ENCODE data around the gene MT1B. TPM values are rescaled to one million over a fixed set of nuclear protein-coding genes. Genes with fewer than 3 reads are reported as not detected.

Gene MT1B
- total and polyA plus RNA-seq, 4 donors, result 1.2 to 1.5 TPM; not detected in 2

DNA sequence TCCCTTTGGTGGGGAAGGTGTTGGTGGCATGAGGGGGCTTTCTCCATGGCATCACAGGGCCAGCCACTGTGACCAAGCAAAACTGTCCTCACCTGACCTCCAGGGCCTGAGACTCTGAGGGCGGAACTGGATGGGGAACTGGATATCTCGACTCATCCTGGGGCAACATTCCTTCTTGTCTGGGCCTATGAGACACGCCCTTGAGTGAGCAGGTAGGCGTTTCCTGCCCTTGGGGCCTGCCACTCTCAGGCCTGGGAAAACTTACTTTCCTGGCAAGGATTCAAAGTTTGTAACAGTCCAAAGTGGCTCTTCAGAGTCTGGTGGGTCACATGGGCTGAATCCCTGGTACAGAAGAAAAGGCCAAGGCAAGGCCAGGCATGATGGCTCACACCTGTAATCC lies 40.2 kb downstream of the MT1B start:
- H3K27me3 ChIP-seq (ENCODE audit: control insufficient read depth in 4 of 4, insufficient read depth in 4 of 4, low read length in 3 of 4), result no peaks in the 10 kb centered on the region
- H3K9me3 ChIP-seq (ENCODE audit: control insufficient read depth in 4 of 4, low read length in 3 of 4), result no peaks in the 10 kb centered on the region
- no peaks in the 10 kb centered on the region for H3K36me3 ChIP-seq (ENCODE audit: control insufficient read depth in 4 of 4, insufficient read depth in 3 of 4, low read depth in 1 of 4, low read length in 3 of 4)
- H3K9ac ChIP-seq (ENCODE audit: low read depth in 1 of 2, low read length in 2 of 2), result no peak overlapping the region
- no peak for TF ChIP-seq HNF4G (IDR thresholded peaks at IDR 0.05)
- no peak for TF ChIP-seq RXRA (IDR thresholded peaks at IDR 0.05)
- no peak for TF ChIP-seq RAD21 (IDR thresholded peaks at IDR 0.05)
- no peak for TF ChIP-seq NR2F2 (IDR thresholded peaks at IDR 0.05)
- TF ChIP-seq, protein P1, sequence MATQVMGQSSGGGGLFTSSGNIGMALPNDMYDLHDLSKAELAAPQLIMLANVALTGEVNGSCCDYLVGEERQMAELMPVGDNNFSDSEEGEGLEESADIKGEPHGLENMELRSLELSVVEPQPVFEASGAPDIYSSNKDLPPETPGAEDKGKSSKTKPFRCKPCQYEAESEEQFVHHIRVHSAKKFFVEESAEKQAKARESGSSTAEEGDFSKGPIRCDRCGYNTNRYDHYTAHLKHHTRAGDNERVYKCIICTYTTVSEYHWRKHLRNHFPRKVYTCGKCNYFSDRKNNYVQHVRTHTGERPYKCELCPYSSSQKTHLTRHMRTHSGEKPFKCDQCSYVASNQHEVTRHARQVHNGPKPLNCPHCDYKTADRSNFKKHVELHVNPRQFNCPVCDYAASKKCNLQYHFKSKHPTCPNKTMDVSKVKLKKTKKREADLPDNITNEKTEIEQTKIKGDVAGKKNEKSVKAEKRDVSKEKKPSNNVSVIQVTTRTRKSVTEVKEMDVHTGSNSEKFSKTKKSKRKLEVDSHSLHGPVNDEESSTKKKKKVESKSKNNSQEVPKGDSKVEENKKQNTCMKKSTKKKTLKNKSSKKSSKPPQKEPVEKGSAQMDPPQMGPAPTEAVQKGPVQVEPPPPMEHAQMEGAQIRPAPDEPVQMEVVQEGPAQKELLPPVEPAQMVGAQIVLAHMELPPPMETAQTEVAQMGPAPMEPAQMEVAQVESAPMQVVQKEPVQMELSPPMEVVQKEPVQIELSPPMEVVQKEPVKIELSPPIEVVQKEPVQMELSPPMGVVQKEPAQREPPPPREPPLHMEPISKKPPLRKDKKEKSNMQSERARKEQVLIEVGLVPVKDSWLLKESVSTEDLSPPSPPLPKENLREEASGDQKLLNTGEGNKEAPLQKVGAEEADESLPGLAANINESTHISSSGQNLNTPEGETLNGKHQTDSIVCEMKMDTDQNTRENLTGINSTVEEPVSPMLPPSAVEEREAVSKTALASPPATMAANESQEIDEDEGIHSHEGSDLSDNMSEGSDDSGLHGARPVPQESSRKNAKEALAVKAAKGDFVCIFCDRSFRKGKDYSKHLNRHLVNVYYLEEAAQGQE (IDR thresholded peaks at IDR 0.05), result no peak
- no peak for DNase-seq (ENCODE audit: low spot score)
- H3K4me1 ChIP-seq (ENCODE audit: control insufficient read depth in 4 of 4, insufficient read depth in 4 of 4, low read length in 3 of 4), result no peaks in the 10 kb centered on the region
- H3K27ac ChIP-seq (ENCODE audit: low read depth in 1 of 2, low read length in 2 of 2), result no peak overlapping the region
- WGBS, result 81% methylated on average over 4 of the region's 4 CpGs
- no peak overlapping the region for H3K4me3 ChIP-seq (ENCODE audit: low read depth in 1 of 3, low read length in 3 of 3)

DNA sequence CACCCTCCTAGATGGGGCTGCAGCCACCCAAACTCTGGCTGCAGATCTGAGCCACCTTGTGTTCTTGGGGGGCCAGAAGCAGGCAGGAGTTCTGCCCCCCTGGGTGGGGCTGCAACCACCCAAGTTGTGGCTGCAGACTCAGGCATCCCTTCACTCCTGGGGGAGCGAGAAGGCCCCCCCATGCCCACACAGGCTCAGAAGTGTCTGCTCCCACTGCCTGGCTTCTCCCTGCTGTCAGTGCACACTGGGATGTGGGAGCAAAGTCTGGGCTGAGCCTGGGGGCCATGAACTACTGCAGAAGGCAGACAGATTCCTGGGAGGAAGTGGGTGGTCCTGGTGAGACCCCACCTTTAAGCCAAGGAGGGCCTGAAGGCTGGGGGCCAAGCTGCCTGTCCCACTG lies 43.6 kb downstream of the MT1B start:
- TF ChIP-seq, protein P2, sequence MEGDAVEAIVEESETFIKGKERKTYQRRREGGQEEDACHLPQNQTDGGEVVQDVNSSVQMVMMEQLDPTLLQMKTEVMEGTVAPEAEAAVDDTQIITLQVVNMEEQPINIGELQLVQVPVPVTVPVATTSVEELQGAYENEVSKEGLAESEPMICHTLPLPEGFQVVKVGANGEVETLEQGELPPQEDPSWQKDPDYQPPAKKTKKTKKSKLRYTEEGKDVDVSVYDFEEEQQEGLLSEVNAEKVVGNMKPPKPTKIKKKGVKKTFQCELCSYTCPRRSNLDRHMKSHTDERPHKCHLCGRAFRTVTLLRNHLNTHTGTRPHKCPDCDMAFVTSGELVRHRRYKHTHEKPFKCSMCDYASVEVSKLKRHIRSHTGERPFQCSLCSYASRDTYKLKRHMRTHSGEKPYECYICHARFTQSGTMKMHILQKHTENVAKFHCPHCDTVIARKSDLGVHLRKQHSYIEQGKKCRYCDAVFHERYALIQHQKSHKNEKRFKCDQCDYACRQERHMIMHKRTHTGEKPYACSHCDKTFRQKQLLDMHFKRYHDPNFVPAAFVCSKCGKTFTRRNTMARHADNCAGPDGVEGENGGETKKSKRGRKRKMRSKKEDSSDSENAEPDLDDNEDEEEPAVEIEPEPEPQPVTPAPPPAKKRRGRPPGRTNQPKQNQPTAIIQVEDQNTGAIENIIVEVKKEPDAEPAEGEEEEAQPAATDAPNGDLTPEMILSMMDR (IDR thresholded peaks at IDR 0.05; ENCODE audit: low read depth, low read length, missing input control), result no peak
- TF ChIP-seq YY1 (IDR thresholded peaks at IDR 0.05) (no peak), EGR1 (IDR thresholded peaks at IDR 0.05; ENCODE audit: low read depth in 2 of 2) (no peak), FOXA2 (IDR thresholded peaks at IDR 0.05) (no peak), SP1 (IDR thresholded peaks at IDR 0.05) (no peak)
- TF ChIP-seq, protein P3, sequence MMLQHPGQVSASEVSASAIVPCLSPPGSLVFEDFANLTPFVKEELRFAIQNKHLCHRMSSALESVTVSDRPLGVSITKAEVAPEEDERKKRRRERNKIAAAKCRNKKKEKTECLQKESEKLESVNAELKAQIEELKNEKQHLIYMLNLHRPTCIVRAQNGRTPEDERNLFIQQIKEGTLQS (IDR thresholded peaks at IDR 0.05), result no peak
- TF ChIP-seq, protein P4, sequence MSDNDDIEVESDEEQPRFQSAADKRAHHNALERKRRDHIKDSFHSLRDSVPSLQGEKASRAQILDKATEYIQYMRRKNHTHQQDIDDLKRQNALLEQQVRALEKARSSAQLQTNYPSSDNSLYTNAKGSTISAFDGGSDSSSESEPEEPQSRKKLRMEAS (IDR thresholded peaks at IDR 0.05), result no peak
- TF ChIP-seq, protein P5, sequence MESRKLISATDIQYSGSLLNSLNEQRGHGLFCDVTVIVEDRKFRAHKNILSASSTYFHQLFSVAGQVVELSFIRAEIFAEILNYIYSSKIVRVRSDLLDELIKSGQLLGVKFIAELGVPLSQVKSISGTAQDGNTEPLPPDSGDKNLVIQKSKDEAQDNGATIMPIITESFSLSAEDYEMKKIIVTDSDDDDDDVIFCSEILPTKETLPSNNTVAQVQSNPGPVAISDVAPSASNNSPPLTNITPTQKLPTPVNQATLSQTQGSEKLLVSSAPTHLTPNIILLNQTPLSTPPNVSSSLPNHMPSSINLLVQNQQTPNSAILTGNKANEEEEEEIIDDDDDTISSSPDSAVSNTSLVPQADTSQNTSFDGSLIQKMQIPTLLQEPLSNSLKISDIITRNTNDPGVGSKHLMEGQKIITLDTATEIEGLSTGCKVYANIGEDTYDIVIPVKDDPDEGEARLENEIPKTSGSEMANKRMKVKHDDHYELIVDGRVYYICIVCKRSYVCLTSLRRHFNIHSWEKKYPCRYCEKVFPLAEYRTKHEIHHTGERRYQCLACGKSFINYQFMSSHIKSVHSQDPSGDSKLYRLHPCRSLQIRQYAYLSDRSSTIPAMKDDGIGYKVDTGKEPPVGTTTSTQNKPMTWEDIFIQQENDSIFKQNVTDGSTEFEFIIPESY (IDR thresholded peaks at IDR 0.05), result no peak
- H3K27ac ChIP-seq (ENCODE audit: low read depth in 1 of 2, low read length in 2 of 2), result no peak overlapping the region

More for the DNA sequence above, 43.6 kb downstream of the MT1B start:
- no peak overlapping the region for H3K4me3 ChIP-seq (ENCODE audit: low read depth in 1 of 3, low read length in 3 of 3)
- H3K9ac ChIP-seq (ENCODE audit: low read depth in 1 of 2, low read length in 2 of 2), result no peak overlapping the region
- WGBS, result 90% methylated on average over 1 of the region's 1 CpG
- H3K27me3 ChIP-seq (ENCODE audit: control insufficient read depth in 4 of 4, insufficient read depth in 4 of 4, low read length in 3 of 4), result no peaks in the 10 kb centered on the region
- no peak for DNase-seq (ENCODE audit: low spot score)
- no peaks in the 10 kb centered on the region for H3K4me1 ChIP-seq (ENCODE audit: control insufficient read depth in 4 of 4, insufficient read depth in 4 of 4, low read length in 3 of 4)
- H3K9me3 ChIP-seq (ENCODE audit: control insufficient read depth in 4 of 4, low read length in 3 of 4), result no peaks in the 10 kb centered on the region
- H3K36me3 ChIP-seq (ENCODE audit: control insufficient read depth in 4 of 4, insufficient read depth in 3 of 4, low read depth in 1 of 4, low read length in 3 of 4), result no peaks in the 10 kb centered on the region

All from liver (tissue), 9 donors.